GM12874 (cell line): ENCODE measurements around the gene NSMCE4A.

Experiments used
- CTCF ChIP-seq: IDR thresholded peaks from 2 replicates; pipeline ENCODE4 v1.5.1; 2011; ENCODE audit warnings: low read depth, mild to moderate bottlenecking, control low read depth, low read length, moderate library complexity; ENCODE audit not compliant: insufficient read depth

Gene NSMCE4A

GRCh38 chr10:121981346-121981745 is 6.3 kb upstream of the NSMCE4A start:
- TF ChIP-seq CTCF = no peak

GRCh38 chr10:121978511-121978910 is 3.5 kb upstream of the NSMCE4A start:
- no peak for TF ChIP-seq CTCF

GRCh38 chr10:121976607-121977006 is 1.6 kb upstream of the NSMCE4A start:
- TF ChIP-seq CTCF = no peak

- no peak for TF ChIP-seq CTCF
Observed at GRCh38 chr10:121975295-121976086, 474 bp upstream of the NSMCE4A start.

GRCh38 chr10:121974019-121974534 is 940 bp downstream of the NSMCE4A start:
- TF ChIP-seq CTCF = no peak

GRCh38 chr10:121965996-121966395 is 9.0 kb downstream of the NSMCE4A start:
- no peak for TF ChIP-seq CTCF

- no peak for TF ChIP-seq CTCF
Observed at GRCh38 chr10:121961456-121961855, 13.6 kb downstream of the NSMCE4A start.
